ENCODE results near the gene VASH1.

DNA sequence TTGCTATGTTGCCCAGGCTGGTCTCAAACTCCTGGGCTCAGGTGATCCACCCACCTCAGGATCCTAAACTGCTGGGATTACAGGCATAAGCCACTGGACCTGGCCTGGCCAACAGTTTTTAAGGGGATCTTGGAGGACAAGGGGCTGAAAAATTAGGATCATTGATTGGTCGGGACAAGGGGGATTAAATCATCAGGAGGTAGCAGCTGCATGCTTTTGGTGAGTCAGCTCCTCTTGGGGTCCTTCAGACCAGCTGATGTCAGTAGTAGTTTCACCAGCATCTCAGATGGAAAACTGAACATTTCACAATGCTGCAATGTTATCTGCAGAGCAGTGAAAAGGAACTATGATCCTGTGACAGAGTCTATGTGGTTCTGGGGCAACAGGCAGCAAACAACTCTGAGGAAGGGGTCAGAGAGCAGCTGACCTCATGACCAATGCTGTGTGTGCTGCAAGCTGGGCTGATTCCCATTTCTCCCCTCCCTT lies 71.3 kb downstream of the VASH1 start:
- TF ChIP-seq POLR2AphosphoS5 (IDR thresholded peaks at IDR 0.05): no peak
- TF ChIP-seq, protein P1, sequence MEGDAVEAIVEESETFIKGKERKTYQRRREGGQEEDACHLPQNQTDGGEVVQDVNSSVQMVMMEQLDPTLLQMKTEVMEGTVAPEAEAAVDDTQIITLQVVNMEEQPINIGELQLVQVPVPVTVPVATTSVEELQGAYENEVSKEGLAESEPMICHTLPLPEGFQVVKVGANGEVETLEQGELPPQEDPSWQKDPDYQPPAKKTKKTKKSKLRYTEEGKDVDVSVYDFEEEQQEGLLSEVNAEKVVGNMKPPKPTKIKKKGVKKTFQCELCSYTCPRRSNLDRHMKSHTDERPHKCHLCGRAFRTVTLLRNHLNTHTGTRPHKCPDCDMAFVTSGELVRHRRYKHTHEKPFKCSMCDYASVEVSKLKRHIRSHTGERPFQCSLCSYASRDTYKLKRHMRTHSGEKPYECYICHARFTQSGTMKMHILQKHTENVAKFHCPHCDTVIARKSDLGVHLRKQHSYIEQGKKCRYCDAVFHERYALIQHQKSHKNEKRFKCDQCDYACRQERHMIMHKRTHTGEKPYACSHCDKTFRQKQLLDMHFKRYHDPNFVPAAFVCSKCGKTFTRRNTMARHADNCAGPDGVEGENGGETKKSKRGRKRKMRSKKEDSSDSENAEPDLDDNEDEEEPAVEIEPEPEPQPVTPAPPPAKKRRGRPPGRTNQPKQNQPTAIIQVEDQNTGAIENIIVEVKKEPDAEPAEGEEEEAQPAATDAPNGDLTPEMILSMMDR (IDR thresholded peaks at IDR 0.05): no peak

Data from gastroesophageal sphincter (tissue), 3 donors.